HG03457 (cell line): ENCODE data around the gene VASP.
"Not testable (repeated sequence)": the region's sequence is repeated elsewhere in the genome, so short reads cannot be mapped to it uniquely, and the experiment has no call there.

Experiments used
- ATAC-seq: cut with Tn5 transposase; IDR thresholded peaks from one replicate; pipeline ENCODE4 v1.9.1; 2021; ENCODE audit warnings: moderate number of reproducible peaks; ENCODE audit not compliant: unreplicated experiment

The VASP gene

GRCh38 chr19:45496349-45496953, 10.8 kb upstream of the VASP start:
- ATAC-seq, result no peak

GRCh38 chr19:45497791-45498190, 9.5 kb upstream of the VASP start:
- ATAC-seq, result no peak

GRCh38 chr19:45498411-45499195, 8.7 kb upstream of the VASP start, which contains the start of gene PPM1N:
TSS of gene PPM1N (plus strand) at chr19:45498443. CDS start at chr19:45498473, 30 bp downstream.
- ATAC-seq, result no peak

- no peak for ATAC-seq
Observed at GRCh38 chr19:45499196-45500180, 7.8 kb upstream of the VASP start.

- ATAC-seq, result no peak
Observed at GRCh38 chr19:45500918-45501729, 6.2 kb upstream of the VASP start.

- no peak for ATAC-seq
Observed at GRCh38 chr19:45501730-45502014, 5.6 kb upstream of the VASP start.

- ATAC-seq, result no peak
Observed at GRCh38 chr19:45502111-45502510, 5.2 kb upstream of the VASP start.

GRCh38 chr19:45503909-45504308, 3.4 kb upstream of the VASP start:
- ATAC-seq, result no peak

GRCh38 chr19:45505151-45505995, 1.9 kb upstream of the VASP start:
- no peak for ATAC-seq

- no peak for ATAC-seq
Observed at GRCh38 chr19:45505996-45506245, 1.4 kb upstream of the VASP start.

- no peak for ATAC-seq
Observed at GRCh38 chr19:45506246-45506988, 862 bp upstream of the VASP start.

GRCh38 chr19:45507872-45508416, 665 bp downstream of the VASP start:
- ATAC-seq, result no peak

GRCh38 chr19:45508417-45508860, 1.2 kb downstream of the VASP start:
- no peak for ATAC-seq

GRCh38 chr19:45508861-45509691, 1.8 kb downstream of the VASP start:
- no peak for ATAC-seq

- ATAC-seq, result no peak
Observed at GRCh38 chr19:45509692-45510015, 2.4 kb downstream of the VASP start.

- not testable (repeated sequence) for ATAC-seq
Observed at GRCh38 chr19:45510352-45510751, 3.1 kb downstream of the VASP start.

GRCh38 chr19:45511074-45511473, 3.8 kb downstream of the VASP start:
- no peak for ATAC-seq

- no peak for ATAC-seq
Observed at GRCh38 chr19:45512881-45513483, 5.7 kb downstream of the VASP start.
